MM.1S (cell line): ENCODE data around the gene CPD.

Experiments used
- DNase-seq: peaks from one replicate; pipeline ENCODE4 v3.0.0-alpha.2; 2015
- H2AFZ ChIP-seq: fragments of 300-600 bp; sonication (generic); 2 replicates; pipeline ENCODE4 v1.6.0; 2016; ENCODE audit warnings: antibody characterized with exemption, low read length
- H3F3A ChIP-seq: fragments of 300-600 bp; sonication (generic); 2 replicates; pipeline ENCODE4 v1.6.1; 2016; ENCODE audit warnings: mild to moderate bottlenecking, antibody characterized with exemption, low read length, moderate library complexity, mixed read lengths; ENCODE audit not compliant: insufficient read depth
- H3K27ac ChIP-seq: fragments of 300-600 bp; sonication (generic); 2 replicates; pipeline ENCODE4 v1.5.1; 2016; ENCODE audit warnings: mild to moderate bottlenecking, low read length
- H3K27me3 ChIP-seq: fragments of 300-600 bp; sonication (generic); replicated peaks from 2 replicates; pipeline ENCODE4 v1.6.0; 2016; ENCODE audit warnings: low read length; ENCODE audit not compliant: insufficient read depth
- H3K36me3 ChIP-seq: fragments of 300-600 bp; sonication (generic); replicated peaks from 2 replicates; pipeline ENCODE4 v1.6.1; 2016; ENCODE audit warnings: mild to moderate bottlenecking, low read length, mixed read lengths; ENCODE audit not compliant: insufficient read depth
- H3K4me1 ChIP-seq: fragments of 300-600 bp; sonication (generic); 2 replicates; pipeline ENCODE4 v1.6.1; 2016; ENCODE audit warnings: low read length, mixed read lengths
- H3K4me2 ChIP-seq: fragments of 300-600 bp; sonication (generic); 2 replicates; pipeline ENCODE4 v1.6.0; 2016; ENCODE audit warnings: low read depth, low read length
- H3K4me3 ChIP-seq: fragments of 300-600 bp; sonication (generic); 2 replicates; pipeline ENCODE4 v1.5.1; 2016; ENCODE audit warnings: low read length, mixed read lengths
- H3K79me2 ChIP-seq: fragments of 300-600 bp; sonication (generic); 2 replicates; pipeline ENCODE4 v1.6.1; 2016; ENCODE audit warnings: mixed run types, low read length, mixed read lengths
- H3K9ac ChIP-seq: fragments of 300-600 bp; sonication (generic); 2 replicates; pipeline ENCODE4 v1.6.1; 2016; ENCODE audit warnings: low read length, mixed read lengths
- H3K9me2 ChIP-seq: fragments of 300-600 bp; sonication (generic); replicated peaks from 2 replicates; pipeline ENCODE4 v1.6.1; 2016; ENCODE audit warnings: mild to moderate bottlenecking, low read length, mixed read lengths; ENCODE audit not compliant: insufficient read depth
- H3K9me3 ChIP-seq: fragments of 300-600 bp; sonication (generic); replicated peaks from 2 replicates; pipeline ENCODE4 v1.6.1; 2016; ENCODE audit warnings: mild to moderate bottlenecking, low read length, mixed read lengths; ENCODE audit not compliant: insufficient read depth
- H4K20me1 ChIP-seq: fragments of 300-600 bp; sonication (generic); 2 replicates; pipeline ENCODE4 v1.6.1; 2016; ENCODE audit warnings: mild to moderate bottlenecking, low read length, moderate library complexity, mixed read lengths; ENCODE audit not compliant: insufficient read depth
- CTCF ChIP-seq: fragments of 300-600 bp; sonication (generic); IDR thresholded peaks from 2 replicates; pipeline ENCODE4 v1.5.1; 2016; ENCODE audit warnings: antibody characterized with exemption, low read length, mixed read lengths
- EZH2 ChIP-seq: fragments of 300-600 bp; sonication (generic); optimal IDR thresholded peaks from 2 replicates; pipeline ENCODE3; 2017; ENCODE audit warnings: low read depth, mild to moderate bottlenecking, antibody characterized with exemption, low read length, mixed read lengths
- EZH2phosphoT487 ChIP-seq: fragments of 300-600 bp; sonication (generic); IDR thresholded peaks from 2 replicates; pipeline ENCODE4 v1.6.1; 2018; ENCODE audit warnings: antibody characterized with exemption, low read length

Gene CPD

GRCh38 chr17:30482555-30482954 lies 103.8 kb downstream of the CPD start:
- H3K4me1 ChIP-seq = peaks cover 5% of the 10 kb centered on the region
- no peak overlapping the region for H3K4me2 ChIP-seq
- TF ChIP-seq EZH2 = no peak
- TF ChIP-seq CTCF = no peak
- no peak for TF ChIP-seq EZH2phosphoT487
- H2AFZ ChIP-seq = no peak overlapping the region
- no peak overlapping the region for H3K27ac ChIP-seq
- peaks cover 36% of the 10 kb centered on the region for H3K79me2 ChIP-seq
- H3F3A ChIP-seq = no peaks in the 10 kb centered on the region
- no peaks in the 10 kb centered on the region for H4K20me1 ChIP-seq
- no peaks in the 10 kb centered on the region for H3K27me3 ChIP-seq
- H3K9me2 ChIP-seq = no peaks in the 10 kb centered on the region
- H3K9me3 ChIP-seq = no peaks in the 10 kb centered on the region
- H3K4me3 ChIP-seq = no peak overlapping the region
- no peak for DNase-seq
- no peak overlapping the region for H3K9ac ChIP-seq
- H3K36me3 ChIP-seq = peaks cover 5% of the 10 kb centered on the region; the same call in 1 of the 2 replicates

- no peaks in the 10 kb centered on the region for H4K20me1 ChIP-seq
- no peak overlapping the region for H3K4me3 ChIP-seq
- peaks cover 3% of the 10 kb centered on the region for H3K4me1 ChIP-seq
- DNase-seq = no peak
- peaks cover 30% of the 10 kb centered on the region for H3K79me2 ChIP-seq
- no peaks in the 10 kb centered on the region for H3K27me3 ChIP-seq
- H3K4me2 ChIP-seq = no peak overlapping the region
- H3K9me3 ChIP-seq = no peaks in the 10 kb centered on the region
- H3K36me3 ChIP-seq = peaks cover 5% of the 10 kb centered on the region; the same call in 1 of the 2 replicates
- H2AFZ ChIP-seq = no peak overlapping the region
- TF ChIP-seq EZH2phosphoT487 = no peak
- TF ChIP-seq CTCF = no peak
- no peak for TF ChIP-seq EZH2
- H3F3A ChIP-seq = no peaks in the 10 kb centered on the region
- no peaks in the 10 kb centered on the region for H3K9me2 ChIP-seq
- H3K27ac ChIP-seq = no peak overlapping the region
- no peak overlapping the region for H3K9ac ChIP-seq
Observed at GRCh38 chr17:30483159-30483558, 104.4 kb downstream of the CPD start.

GRCh38 chr17:30493780-30494179 lies 115.1 kb downstream of the CPD start:
- no peaks in the 10 kb centered on the region for H3K4me1 ChIP-seq
- TF ChIP-seq EZH2phosphoT487 = no peak
- TF ChIP-seq CTCF = no peak
- TF ChIP-seq EZH2 = no peak
- no peak overlapping the region for H3K27ac ChIP-seq
- no peaks in the 10 kb centered on the region for H4K20me1 ChIP-seq
- no peaks in the 10 kb centered on the region for H3F3A ChIP-seq
- no peaks in the 10 kb centered on the region for H3K9me2 ChIP-seq
- H2AFZ ChIP-seq = no peak overlapping the region
- H3K36me3 ChIP-seq = peaks cover 6% of the 10 kb centered on the region
- H3K27me3 ChIP-seq = no peaks in the 10 kb centered on the region
- DNase-seq = no peak
- no peaks in the 10 kb centered on the region for H3K79me2 ChIP-seq
- no peak overlapping the region for H3K4me3 ChIP-seq
- H3K9me3 ChIP-seq = no peaks in the 10 kb centered on the region
- no peak overlapping the region for H3K4me2 ChIP-seq
- no peak overlapping the region for H3K9ac ChIP-seq
